ENCODE data around the gene SYNE4. TPM values are rescaled to one million over a fixed set of nuclear protein-coding genes. Genes with fewer than 3 reads are reported as not detected.

Gene SYNE4
- total RNA-seq, 1 donor from 2014 or later: 0.58 TPM

DNA sequence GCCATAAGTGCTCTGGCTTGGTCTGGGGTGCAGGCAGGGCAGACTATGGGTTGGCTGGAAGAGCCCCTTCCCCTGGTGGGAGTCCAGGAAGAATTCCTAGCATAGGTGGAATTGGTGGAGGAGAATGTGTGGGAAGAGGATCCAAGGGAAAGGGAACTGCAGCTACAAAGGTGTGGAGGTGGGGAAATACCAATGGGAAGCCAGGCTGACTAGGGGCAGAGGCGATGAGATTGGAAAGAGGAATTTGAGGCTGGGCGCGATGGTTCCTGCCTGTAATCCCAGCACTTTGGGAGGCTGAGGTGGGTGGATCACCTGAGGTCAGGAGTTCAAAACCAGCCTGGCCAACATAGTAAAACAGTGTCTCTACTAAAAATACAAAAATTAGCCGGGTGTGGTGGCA is 18.5 kb downstream of the SYNE4 start:
- Histone ChIP-seq H3K27me3 (ENCODE audit: low read depth) (peaks cover 43% of the 10 kb centered on the region), H3K27ac (replicated peaks) (no peak overlapping the region), H3K4me3 (no peak overlapping the region), H3K9me3 (replicated peaks) (no peaks in the 10 kb centered on the region), H3K4me1 (peaks cover 24% of the 10 kb centered on the region), H3K36me3 (no peaks in the 10 kb centered on the region)
- intact Hi-C loops (cut with micrococcal nuclease): no loop called here
- no peak for TF ChIP-seq CTCF (IDR thresholded peaks at IDR 0.05; ENCODE audit: borderline replicate concordance)
- DNase-seq: no peak

- intact Hi-C loops (cut with micrococcal nuclease): no loop called here
- H3K27me3 ChIP-seq (ENCODE audit: low read depth): peaks cover 56% of the 10 kb centered on the region
- H3K4me1 ChIP-seq: peaks cover 13% of the 10 kb centered on the region
- H3K36me3 ChIP-seq: no peaks in the 10 kb centered on the region
- H3K9me3 ChIP-seq (replicated peaks): no peaks in the 10 kb centered on the region
- no peak overlapping the region for H3K27ac ChIP-seq (replicated peaks)
- TF ChIP-seq CTCF (IDR thresholded peaks at IDR 0.05; ENCODE audit: borderline replicate concordance): no peak
- DNase-seq: no peak
- no peak overlapping the region for H3K4me3 ChIP-seq
Observed at GRCh38 chr19:35988824-35989223, 19.8 kb downstream of the SYNE4 start.

DNA sequence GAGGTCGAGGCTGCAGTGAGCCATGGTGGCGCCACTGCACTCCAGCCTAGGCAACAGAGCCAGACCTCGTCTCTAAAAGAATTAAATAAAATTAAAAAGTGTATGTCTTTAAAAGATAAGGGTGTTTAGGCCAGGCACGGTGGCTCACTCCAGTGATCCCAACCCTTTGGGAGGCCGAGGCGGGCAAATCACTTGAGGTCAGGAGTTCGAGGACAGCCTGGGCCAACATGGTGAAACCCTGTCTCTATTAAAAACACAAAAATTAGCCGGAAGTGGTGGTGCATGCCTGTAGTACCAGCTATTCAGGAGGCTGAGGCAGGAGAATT is 21.1 kb downstream of the SYNE4 start:
- Histone ChIP-seq H3K4me3 (peak overlapping the region; percentile 52), H3K27me3 (ENCODE audit: low read depth) (peaks cover 62% of the 10 kb centered on the region), H3K36me3 (no peaks in the 10 kb centered on the region), H3K4me1 (peaks cover 11% of the 10 kb centered on the region), H3K27ac (replicated peaks) (no peak overlapping the region), H3K9me3 (replicated peaks) (no peaks in the 10 kb centered on the region)
- no peak for DNase-seq
- intact Hi-C loops (cut with micrococcal nuclease): no loop called here
- no peak for TF ChIP-seq CTCF (IDR thresholded peaks at IDR 0.05; ENCODE audit: borderline replicate concordance)

- no peak overlapping the region for H3K27ac ChIP-seq (replicated peaks)
- intact Hi-C loops (cut with micrococcal nuclease): no loop called here
- no peaks in the 10 kb centered on the region for H3K9me3 ChIP-seq (replicated peaks)
- peak overlapping the region; percentile 52 for H3K4me3 ChIP-seq
- no peak for TF ChIP-seq CTCF (IDR thresholded peaks at IDR 0.05; ENCODE audit: borderline replicate concordance)
- H3K36me3 ChIP-seq: no peaks in the 10 kb centered on the region
- peaks cover 11% of the 10 kb centered on the region for H3K4me1 ChIP-seq
- peaks cover 66% of the 10 kb centered on the region for H3K27me3 ChIP-seq (ENCODE audit: low read depth)
- DNase-seq: peak; percentile 50
Observed at GRCh38 chr19:35986664-35987570, 21.7 kb downstream of the SYNE4 start.

GRCh38 chr19:35986111-35986510 is 22.5 kb downstream of the SYNE4 start:
- no peak for TF ChIP-seq CTCF (IDR thresholded peaks at IDR 0.05; ENCODE audit: borderline replicate concordance)
- intact Hi-C loops (cut with micrococcal nuclease): no loop called here
- peaks cover 72% of the 10 kb centered on the region for H3K27me3 ChIP-seq (ENCODE audit: low read depth)

More at GRCh38 chr19:35986111-35986510, 22.5 kb downstream of the SYNE4 start:
- Histone ChIP-seq H3K27ac (replicated peaks) (no peak overlapping the region), H3K4me1 (peaks cover 11% of the 10 kb centered on the region), H3K9me3 (replicated peaks) (no peaks in the 10 kb centered on the region), H3K4me3 (no peak overlapping the region), H3K36me3 (no peaks in the 10 kb centered on the region)
- DNase-seq: no peak

Measured in left ventricle myocardium inferior (tissue), 1 donor.